Activated CD8-positive, alpha-beta memory T cell treated with anti-CD3 and anti-CD28 coated beads, Interleukin-2, amount 10 ng/mL, durations not matched to agents 7 days and 5 days (primary cell): Measurements from ENCODE around the gene TFCP2. TPM values are rescaled to one million over a fixed set of nuclear protein-coding genes. Genes with fewer than 3 reads are reported as not detected.

Experiments
- ATAC-seq: fragments of 150-1000 bp; cut with Tn5 transposase; one replicate; pipeline ENCODE4 v1.10.0; 2021; ENCODE audit warnings: moderate library complexity
- CTCF ChIA-PET: fragments of 350-600 bp; sonication (Branson Sonifier 250); formaldehyde crosslinking; loops from one replicate; lab custom pipeline; 2021; ENCODE audit warnings: antibody characterized with exemption; lab: Charles Lee
- DNase-seq: peaks from one replicate; pipeline ENCODE4 v3.0.0-alpha.2; 2020
- H3K27ac Mint-ChIP-seq: one replicate; pipeline ENCODE4 v1.8.0; 2021; ENCODE audit warnings: mild to moderate bottlenecking, mixed read lengths
- H3K27me3 Mint-ChIP-seq: one replicate; pipeline ENCODE4 v1.8.0; 2021; ENCODE audit warnings: mixed read lengths
- H3K36me3 Mint-ChIP-seq: one replicate; pipeline ENCODE4 v1.8.0; 2021; ENCODE audit warnings: mild to moderate bottlenecking, mixed read lengths
- H3K4me1 Mint-ChIP-seq: one replicate; pipeline ENCODE4 v1.8.0; 2021; ENCODE audit warnings: mixed read lengths
- H3K4me3 Mint-ChIP-seq: one replicate; pipeline ENCODE4 v1.8.0; 2021; ENCODE audit warnings: mild to moderate bottlenecking, moderate library complexity, mixed read lengths
- H3K9me3 Mint-ChIP-seq: one replicate; pipeline ENCODE4 v1.8.0; 2022; ENCODE audit warnings: low read depth, mixed read lengths
- total RNA-seq, 2 experiments: library from RNA; stranded (reverse); gene quantifications; one replicate each; pipeline ENCODE4 v1.2.3, GENCODE V29; 2021

TFCP2 gene
- total RNA-seq, 2 experiments from 2014 or later: 34.7 to 40.5 TPM

DNA sequence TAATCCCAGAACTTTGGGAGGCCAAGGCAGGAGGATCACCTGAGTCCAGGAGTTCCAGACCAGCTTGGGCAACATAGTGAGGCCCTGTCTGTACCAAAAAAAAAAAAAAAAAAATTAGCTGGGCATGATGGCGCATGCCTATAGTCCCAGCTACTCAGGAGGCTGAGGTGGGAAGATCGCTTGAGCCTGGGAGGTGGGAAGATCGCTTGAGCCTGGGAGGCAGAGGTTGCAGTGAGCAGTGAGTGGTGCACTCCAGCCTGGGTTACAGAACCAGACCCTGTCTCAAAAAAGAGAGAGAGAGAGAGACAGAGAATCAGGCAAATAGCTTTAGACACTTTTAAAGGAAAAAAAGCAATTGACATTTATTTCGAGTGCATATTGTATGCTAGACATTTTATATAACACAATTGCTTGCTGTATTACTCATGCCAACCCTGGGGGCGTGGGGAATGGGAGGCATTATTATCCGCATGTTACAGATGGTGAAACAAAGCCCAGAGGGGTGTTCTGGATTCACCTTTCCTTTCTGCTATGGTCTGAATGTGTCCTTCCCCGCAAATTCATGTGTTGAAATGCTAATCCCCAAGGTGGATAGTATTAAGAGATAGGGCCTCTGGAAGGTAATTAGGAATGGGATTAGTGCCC, 35.2 kb upstream of the TFCP2 start:
- no peaks in the 10 kb centered on the region for H3K9me3 Mint-ChIP-seq
- CTCF ChIA-PET: interaction anchor here (0.7 to 0.8 kb wide), 2 partner anchors 10 to 132 kb away, joined by 4 read pairs; partner anchors contain the start of gene POU6F1
- H3K27ac Mint-ChIP-seq: no peak overlapping the region
- no peak for DNase-seq
- H3K4me3 Mint-ChIP-seq: no peak overlapping the region
- ATAC-seq: no peak
- H3K27me3 Mint-ChIP-seq: no peaks in the 10 kb centered on the region
- H3K4me1 Mint-ChIP-seq: peaks cover 3% of the 10 kb centered on the region
- H3K36me3 Mint-ChIP-seq: no peaks in the 10 kb centered on the region

DNA sequence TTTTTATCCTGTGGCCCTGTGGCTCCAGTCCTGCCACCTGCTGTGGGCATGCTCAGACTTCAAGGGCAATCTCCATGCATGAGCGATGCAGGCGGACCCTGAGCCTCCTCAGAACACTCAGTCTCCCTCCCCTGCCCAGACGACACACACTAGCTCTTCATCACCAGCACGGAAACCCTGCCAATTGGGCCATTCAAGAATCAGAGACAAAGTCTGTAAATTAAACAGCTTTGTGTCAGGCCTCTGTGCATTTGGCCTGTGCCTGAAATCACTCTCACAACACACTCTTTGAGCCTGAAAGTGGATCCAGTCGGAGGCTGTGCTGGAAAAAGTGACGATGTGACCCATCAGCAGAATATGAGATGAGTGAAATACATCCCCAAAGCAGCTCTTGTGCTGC, 32.4 kb upstream of the TFCP2 start:
- DNase-seq (no peak), ATAC-seq (no peak)
- CTCF ChIA-PET: interaction anchor here (1.6 to 1.9 kb wide), 2 partner anchors 13 to 33 kb away, joined by 3 to 5 read pairs; partner anchors contain the start of genes DAZAP2 and POU6F1
- Mint-ChIP-seq H3K27me3 (no peaks in the 10 kb centered on the region), H3K4me1 (peaks cover 7% of the 10 kb centered on the region), H3K36me3 (no peaks in the 10 kb centered on the region), H3K27ac (no peak overlapping the region), H3K4me3 (no peak overlapping the region), H3K9me3 (no peaks in the 10 kb centered on the region)

DNA sequence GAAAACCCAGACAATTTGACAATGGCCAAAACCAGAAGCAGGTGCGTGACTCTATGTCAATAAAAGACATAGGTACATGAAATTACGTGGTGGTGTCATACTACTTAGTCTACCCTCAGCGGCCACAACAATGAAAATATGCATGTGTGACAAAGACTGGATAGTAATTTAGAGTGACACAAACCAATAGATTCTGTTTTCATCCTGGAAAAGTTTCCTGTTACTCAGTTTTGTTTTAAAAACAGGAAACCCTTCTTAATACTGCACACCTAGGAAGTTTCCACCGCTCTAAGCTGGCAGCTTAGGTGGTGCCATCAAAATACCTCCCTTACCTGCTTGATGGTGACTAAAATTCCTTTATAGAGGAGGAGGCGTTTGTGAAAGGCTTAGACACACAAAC, 29.8 kb upstream of the TFCP2 start:
- Mint-ChIP-seq H3K27me3 (no peaks in the 10 kb centered on the region), H3K27ac (no peak overlapping the region), H3K9me3 (no peaks in the 10 kb centered on the region), H3K36me3 (no peaks in the 10 kb centered on the region), H3K4me3 (no peak overlapping the region), H3K4me1 (peaks cover 7% of the 10 kb centered on the region)
- CTCF ChIA-PET: no interaction called here
- no peak for DNase-seq
- no peak for ATAC-seq

DNA sequence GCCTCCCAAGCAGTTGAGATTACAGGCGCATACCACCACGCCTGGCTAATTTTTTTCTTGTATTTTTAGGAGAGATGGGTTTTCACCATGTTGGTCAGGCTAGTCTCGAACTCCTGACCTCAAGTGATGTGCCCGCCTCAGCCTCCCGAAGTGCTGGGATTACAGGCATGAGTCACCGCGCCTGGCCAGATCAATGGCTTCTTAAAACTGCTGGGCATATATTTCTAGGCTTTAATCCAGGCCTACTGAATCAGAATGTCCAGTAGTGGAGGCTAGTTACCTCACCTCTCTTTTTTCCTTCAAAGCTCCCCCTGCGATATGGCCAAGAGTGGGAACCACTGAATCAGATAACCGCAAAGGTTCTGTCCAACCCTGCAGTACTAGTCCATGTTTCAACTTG, 27.9 kb upstream of the TFCP2 start:
- ATAC-seq: no peak
- H3K4me1 Mint-ChIP-seq: peaks cover 7% of the 10 kb centered on the region
- H3K9me3 Mint-ChIP-seq: no peaks in the 10 kb centered on the region
- no peaks in the 10 kb centered on the region for H3K36me3 Mint-ChIP-seq
- H3K4me3 Mint-ChIP-seq: no peak overlapping the region
- H3K27me3 Mint-ChIP-seq: no peaks in the 10 kb centered on the region
- no peak overlapping the region for H3K27ac Mint-ChIP-seq
- CTCF ChIA-PET: no interaction called here
- no peak for DNase-seq

DNA sequence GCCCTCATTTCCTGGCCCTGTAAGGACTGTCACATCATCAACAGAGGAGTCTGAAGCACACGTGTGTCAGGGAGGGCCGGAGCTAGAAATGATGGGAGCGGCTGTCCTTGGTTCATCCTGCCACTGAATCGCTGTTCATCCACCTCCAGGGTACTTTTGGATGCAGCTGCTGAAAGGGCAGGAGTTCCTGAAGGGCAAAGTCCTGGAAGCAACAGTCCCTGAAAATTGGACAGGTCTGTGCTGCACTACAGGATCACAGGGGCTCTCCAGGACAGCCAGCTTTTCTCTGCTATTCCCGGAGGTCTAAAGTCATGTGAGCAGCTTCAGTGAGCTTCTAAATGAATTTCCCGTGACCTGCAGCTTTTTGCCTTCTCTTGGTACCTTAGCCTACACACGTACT, 27.2 kb upstream of the TFCP2 start:
- Mint-ChIP-seq H3K36me3 (no peaks in the 10 kb centered on the region), H3K9me3 (no peaks in the 10 kb centered on the region), H3K4me1 (peaks cover 7% of the 10 kb centered on the region), H3K4me3 (no peak overlapping the region), H3K27ac (no peak overlapping the region), H3K27me3 (no peaks in the 10 kb centered on the region)
- DNase-seq: no peak
- CTCF ChIA-PET: no interaction called here
- ATAC-seq: no peak

DNA sequence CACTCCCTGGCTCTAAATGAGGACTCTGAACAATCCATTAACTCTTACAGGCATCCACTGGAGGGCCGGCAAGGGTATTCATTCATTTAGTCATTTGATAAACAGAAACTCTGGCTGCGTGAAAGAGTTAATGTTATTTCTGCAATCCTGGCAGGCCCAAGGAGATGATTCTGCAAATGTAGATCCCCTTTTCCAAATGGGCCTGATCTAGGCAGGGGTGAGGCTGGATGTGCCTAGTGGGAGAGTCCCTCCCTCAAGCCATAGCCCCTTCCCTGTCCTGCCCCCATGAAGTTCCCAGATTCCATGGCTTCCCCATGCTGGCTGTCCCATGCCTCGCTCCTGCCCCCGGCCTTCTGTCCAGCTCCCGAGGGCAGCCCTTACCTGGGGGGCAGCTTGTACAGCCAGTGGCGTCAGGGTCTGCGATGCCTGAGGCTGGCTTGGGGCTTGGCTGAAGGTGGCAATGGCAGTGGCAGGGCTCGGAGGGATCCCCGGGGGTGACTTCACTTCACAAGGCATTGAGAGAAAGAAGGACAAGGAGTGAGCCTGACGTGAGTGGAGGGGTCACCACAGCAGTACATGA, 26.5 kb upstream of the TFCP2 start:
- H3K4me3 Mint-ChIP-seq: no peak overlapping the region
- ATAC-seq (no peak), DNase-seq (no peak)
- no peaks in the 10 kb centered on the region for H3K9me3 Mint-ChIP-seq
- peaks cover 7% of the 10 kb centered on the region for H3K4me1 Mint-ChIP-seq
- no peaks in the 10 kb centered on the region for H3K27me3 Mint-ChIP-seq
- H3K27ac Mint-ChIP-seq: no peak overlapping the region
- H3K36me3 Mint-ChIP-seq: no peaks in the 10 kb centered on the region
- CTCF ChIA-PET: no interaction called here

DNA sequence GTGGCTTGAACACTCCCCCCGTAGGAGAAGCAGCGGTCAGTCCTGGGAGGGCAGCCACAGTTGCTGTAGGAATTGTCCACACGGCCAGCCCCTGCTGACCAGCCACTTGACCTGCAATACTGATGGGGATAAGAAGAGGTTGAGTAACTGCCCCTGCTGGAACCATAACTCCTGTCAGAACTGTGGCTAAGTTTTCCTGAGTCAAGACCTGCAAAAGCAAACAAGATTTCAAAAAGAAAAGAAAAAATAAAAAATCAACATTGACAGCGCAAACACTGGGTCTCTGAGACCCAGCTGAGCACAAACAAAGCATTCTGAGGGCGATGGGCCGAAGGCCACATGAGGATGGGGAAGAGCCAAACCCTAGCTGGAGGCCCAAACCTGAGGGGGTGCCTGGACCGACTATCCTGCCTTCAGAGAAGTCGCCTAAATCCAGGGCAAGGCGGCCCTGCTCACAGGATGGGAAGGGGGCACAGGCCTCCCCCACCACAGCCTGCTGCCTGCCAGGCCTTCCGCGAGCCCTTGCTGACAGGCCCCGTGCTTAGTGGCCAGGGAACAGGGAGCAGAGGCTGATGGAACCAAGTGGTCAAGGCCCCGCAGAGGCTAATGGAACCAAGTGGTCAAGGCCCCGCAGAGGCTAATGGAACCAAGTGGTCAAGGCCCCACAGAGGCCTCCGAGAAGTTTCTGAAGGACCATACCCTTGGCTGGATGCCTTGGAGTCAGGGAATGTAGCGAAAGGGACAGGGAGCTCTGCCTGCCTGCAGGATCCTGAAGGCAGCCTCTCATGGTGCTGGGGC, 25.8 kb upstream of the TFCP2 start:
- DNase-seq (no peak), ATAC-seq (no peak)
- CTCF ChIA-PET: no interaction called here
- H3K27me3 Mint-ChIP-seq: no peaks in the 10 kb centered on the region
- no peak overlapping the region for H3K4me3 Mint-ChIP-seq
- H3K27ac Mint-ChIP-seq: no peak overlapping the region
- peaks cover 7% of the 10 kb centered on the region for H3K4me1 Mint-ChIP-seq
- H3K9me3 Mint-ChIP-seq: no peaks in the 10 kb centered on the region
- no peaks in the 10 kb centered on the region for H3K36me3 Mint-ChIP-seq

DNA sequence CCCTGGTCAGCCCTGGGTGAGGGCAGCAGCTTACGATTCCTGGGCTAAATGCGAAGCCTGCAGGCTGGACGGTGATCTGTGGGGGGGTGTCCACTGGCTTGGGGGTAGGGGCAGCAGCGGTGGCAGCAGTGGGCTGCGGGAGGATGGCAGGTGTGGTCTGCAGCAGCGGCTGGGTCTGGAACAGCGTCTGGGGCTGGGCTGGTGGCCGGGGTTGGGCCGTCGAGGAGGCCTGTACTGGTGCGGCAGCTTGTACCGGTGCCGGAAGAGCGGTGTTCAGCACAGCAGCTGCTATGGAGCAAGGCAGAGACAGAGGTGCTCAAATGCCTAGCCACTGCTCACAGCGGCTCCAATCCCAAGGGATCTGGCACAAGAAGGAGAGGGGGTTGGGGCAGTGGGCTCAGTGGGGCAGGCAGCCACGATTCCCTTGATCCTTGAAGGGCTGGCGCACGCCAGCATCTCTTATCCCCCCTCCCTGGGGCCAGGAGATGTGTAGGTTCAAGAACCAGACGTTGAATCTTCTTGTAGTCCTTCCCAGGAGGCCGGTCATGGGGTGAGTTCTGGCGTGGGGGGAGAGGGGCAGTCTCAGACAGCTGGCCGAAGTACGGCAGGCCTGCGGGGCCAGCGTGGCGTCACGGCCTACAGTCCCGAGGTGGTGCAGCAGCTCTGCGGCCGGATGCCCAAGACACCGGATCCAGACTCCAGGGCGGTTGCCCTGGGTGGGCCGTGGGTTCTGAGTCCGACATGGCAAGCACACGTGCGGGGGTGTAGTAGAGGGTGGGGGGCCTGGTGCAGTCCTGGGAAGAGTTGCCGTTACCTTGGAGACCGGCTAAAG, 25.0 kb upstream of the TFCP2 start:
- DNase-seq: no peak
- CTCF ChIA-PET: interaction anchor here (1.2 kb wide), 1 partner anchor 19 kb away, joined by 3 read pairs; the partner anchor contains the start of gene POU6F1
- H3K27me3 Mint-ChIP-seq: no peaks in the 10 kb centered on the region
- H3K27ac Mint-ChIP-seq: no peak overlapping the region
- H3K4me3 Mint-ChIP-seq: no peak overlapping the region
- no peak for ATAC-seq
- H3K36me3 Mint-ChIP-seq: no peaks in the 10 kb centered on the region
- H3K4me1 Mint-ChIP-seq: peaks cover 1% of the 10 kb centered on the region
- H3K9me3 Mint-ChIP-seq: no peaks in the 10 kb centered on the region

DNA sequence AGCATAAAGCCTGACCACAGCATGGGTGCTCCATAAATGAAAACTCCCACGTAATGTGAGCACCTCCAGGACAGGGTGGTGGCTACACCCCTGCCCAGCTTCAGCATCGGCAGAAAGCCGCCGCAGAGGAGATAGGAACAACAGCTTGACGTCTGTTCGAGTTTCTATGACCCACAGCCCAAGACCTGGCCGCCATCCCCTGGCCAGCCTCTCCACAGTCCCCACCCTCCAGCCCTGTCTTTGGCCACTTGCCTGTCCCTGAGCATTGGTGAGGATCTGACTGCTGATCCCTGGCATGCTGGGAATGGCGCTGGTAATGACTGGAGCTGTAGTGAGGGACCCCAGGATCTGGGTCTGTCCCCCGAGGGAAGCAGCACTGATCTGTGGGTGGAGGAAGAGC, 23.6 kb upstream of the TFCP2 start:
- Mint-ChIP-seq H3K9me3 (no peaks in the 10 kb centered on the region), H3K36me3 (no peaks in the 10 kb centered on the region), H3K27me3 (no peaks in the 10 kb centered on the region), H3K27ac (no peak overlapping the region), H3K4me3 (no peak overlapping the region), H3K4me1 (no peaks in the 10 kb centered on the region)
- CTCF ChIA-PET: interaction anchor here (1.2 kb wide), 1 partner anchor 21 kb away, joined by 3 read pairs; the partner anchor contains the start of gene POU6F1
- ATAC-seq (no peak), DNase-seq (no peak)

DNA sequence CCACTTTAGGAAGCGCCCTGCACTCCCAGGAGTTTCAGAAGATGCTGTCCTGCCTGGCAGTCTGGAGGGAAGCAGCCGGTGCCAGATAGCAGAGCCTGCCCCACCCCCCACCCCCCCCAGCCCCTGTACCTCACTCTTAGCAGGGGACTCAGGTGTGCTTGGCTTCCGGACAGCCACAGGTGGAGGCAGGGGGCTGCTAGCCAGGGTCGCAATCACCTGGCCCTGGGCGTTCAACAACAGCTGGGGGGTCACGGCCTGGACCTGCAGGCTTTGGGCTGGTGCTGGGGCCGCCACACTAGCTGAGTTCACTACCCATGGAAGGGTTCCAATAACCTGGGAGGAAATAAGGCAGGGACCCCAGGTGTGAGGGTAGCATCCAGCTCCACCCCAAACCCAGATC, 22.9 kb upstream of the TFCP2 start:
- H3K9me3 Mint-ChIP-seq: no peaks in the 10 kb centered on the region
- H3K36me3 Mint-ChIP-seq: no peaks in the 10 kb centered on the region
- CTCF ChIA-PET: no interaction called here
- H3K27me3 Mint-ChIP-seq: no peaks in the 10 kb centered on the region
- H3K27ac Mint-ChIP-seq: no peak overlapping the region
- ATAC-seq: no peak
- H3K4me1 Mint-ChIP-seq: no peaks in the 10 kb centered on the region
- no peak for DNase-seq
- H3K4me3 Mint-ChIP-seq: no peak overlapping the region

DNA sequence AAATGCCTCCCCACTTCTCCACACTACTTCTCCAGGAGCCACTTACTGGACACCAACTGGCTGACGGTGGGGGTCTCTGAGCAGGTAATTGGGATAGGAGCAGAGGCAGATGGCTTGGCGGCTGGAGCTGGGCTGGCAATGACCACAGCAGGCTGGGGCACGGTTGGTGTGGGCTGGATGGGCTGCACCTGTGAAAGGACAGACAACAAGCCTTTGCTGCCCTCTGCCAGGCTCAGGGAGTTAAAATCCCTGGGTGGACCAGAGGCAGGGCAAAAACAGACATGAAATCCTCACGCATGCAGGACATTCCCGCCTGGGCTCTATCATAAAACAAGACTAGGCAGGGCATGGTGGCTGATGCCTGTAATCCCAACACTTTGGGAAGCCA, 19.3 kb upstream of the TFCP2 start:
- CTCF ChIA-PET: no interaction called here
- Mint-ChIP-seq H3K9me3 (no peaks in the 10 kb centered on the region), H3K27me3 (no peaks in the 10 kb centered on the region), H3K4me3 (no peak overlapping the region), H3K27ac (no peak overlapping the region), H3K4me1 (peaks cover 7% of the 10 kb centered on the region), H3K36me3 (no peaks in the 10 kb centered on the region)
- DNase-seq (no peak), ATAC-seq (no peak)

DNA sequence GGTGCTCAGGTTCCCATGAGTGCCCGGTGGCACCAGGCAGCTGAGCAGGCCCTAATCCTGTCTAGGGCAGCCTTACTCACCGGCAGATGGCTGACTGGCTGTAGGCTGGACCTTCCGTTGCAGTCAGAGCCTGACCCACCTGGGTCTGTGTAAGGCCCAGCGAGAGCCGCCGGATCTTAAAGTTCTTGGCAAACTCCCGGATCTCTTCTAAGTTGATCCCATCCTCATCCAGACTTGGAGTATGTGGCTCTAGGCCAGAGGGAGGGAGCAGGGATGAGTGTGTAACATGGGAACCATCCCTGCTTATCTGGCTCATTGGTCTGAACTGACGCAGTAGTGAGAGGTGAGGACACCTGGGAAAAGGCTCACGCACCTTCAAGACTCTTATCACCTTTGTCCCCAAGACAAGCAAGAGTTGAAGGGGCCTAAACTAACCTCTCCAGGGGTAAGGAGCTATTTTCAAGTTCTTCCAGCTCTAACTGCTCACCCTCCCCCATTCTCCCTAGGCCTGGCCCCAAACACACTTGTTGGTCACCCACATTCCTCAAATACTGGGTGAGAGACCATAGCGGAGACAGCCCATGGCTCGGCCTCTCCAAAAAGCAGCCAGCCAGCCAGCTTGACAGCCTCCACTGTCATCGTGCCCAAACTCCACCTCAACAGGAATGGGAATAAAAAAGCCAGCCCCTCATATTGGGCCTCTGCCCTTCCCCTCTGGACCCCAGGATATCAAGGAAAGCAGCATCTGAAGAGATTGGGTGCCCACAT, 18.8 kb upstream of the TFCP2 start:
- CTCF ChIA-PET: no interaction called here
- Mint-ChIP-seq H3K4me1 (peaks cover 7% of the 10 kb centered on the region), H3K36me3 (no peaks in the 10 kb centered on the region), H3K9me3 (no peaks in the 10 kb centered on the region), H3K27me3 (no peaks in the 10 kb centered on the region), H3K27ac (no peak overlapping the region), H3K4me3 (no peak overlapping the region)
- ATAC-seq (no peak), DNase-seq (no peak)

DNA sequence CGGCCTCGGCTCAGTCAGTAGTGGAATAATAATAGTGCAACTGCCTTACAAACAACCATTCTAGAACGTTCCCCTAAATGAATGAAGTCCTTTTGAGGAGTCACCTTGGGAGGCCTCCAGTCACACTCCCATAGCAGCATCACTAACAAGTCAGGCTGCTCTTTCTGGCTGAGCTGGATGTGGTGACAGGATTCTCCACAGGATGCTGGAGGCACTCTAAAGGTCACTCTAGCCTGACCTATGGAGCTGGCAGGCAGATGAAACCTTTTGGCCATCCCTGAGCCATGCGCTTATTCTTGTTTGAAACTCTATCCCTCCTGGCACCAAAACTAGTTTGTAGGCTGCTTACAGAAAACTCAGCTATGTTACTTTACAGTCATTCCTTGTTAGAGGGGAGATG, 17.9 kb upstream of the TFCP2 start:
- Mint-ChIP-seq H3K9me3 (no peaks in the 10 kb centered on the region), H3K27ac (no peak overlapping the region), H3K4me1 (peaks cover 7% of the 10 kb centered on the region), H3K36me3 (no peaks in the 10 kb centered on the region), H3K4me3 (no peak overlapping the region), H3K27me3 (no peaks in the 10 kb centered on the region)
- ATAC-seq (no peak), DNase-seq (no peak)
- CTCF ChIA-PET: no interaction called here
